Mesothelial cell of epicardium (in vitro differentiated cells): ENCODE measurements around the gene CCNL2. TPM values are rescaled to one million over a fixed set of nuclear protein-coding genes. Genes with fewer than 3 reads are reported as not detected.
A peak's percentile ranks its signal among the peaks of the same experiment; 100 is the strongest.
"Not testable (repeated sequence)": the region's sequence is repeated elsewhere in the genome, so short reads cannot be mapped to it uniquely, and the experiment has no call there.

ENCODE experiments used
- DNase-seq, 2 experiments: peaks; one replicate each; pipeline ENCODE4 v3.0.0; 2021; ENCODE audit warnings: low spot score in 2 of 2; ENCODE audit not compliant: unreplicated experiment in 2 of 2
- H3K27ac Mint-ChIP-seq: 2 replicates; pipeline ENCODE4 v1.8.0; 2021; ENCODE audit warnings: mixed read lengths
- H3K27me3 Mint-ChIP-seq: 2 replicates; pipeline ENCODE4 v1.8.0; 2021; ENCODE audit warnings: low read depth, mixed read lengths
- H3K36me3 Mint-ChIP-seq: 2 replicates; pipeline ENCODE4 v1.8.0; 2021; ENCODE audit warnings: mixed read lengths
- H3K4me1 Mint-ChIP-seq: 2 replicates; pipeline ENCODE4 v1.8.0; 2021; ENCODE audit warnings: mixed read lengths
- H3K4me3 Mint-ChIP-seq: 2 replicates; pipeline ENCODE4 v1.8.0; 2021; ENCODE audit warnings: mild to moderate bottlenecking, moderate library complexity, mixed read lengths
- H3K9me3 Mint-ChIP-seq: 2 replicates; pipeline ENCODE4 v1.8.0; 2021; ENCODE audit warnings: mixed read lengths
- total RNA-seq: library from RNA; stranded (reverse); gene quantifications from 3 replicates; pipeline ENCODE4 v1.2.1, GENCODE V29; 2021
- TF ChIP-seq, protein P1 (sequence below): fragments of 200-600 bp; sonication (generic); IDR thresholded peaks from one replicate; pipeline ENCODE4 v1.5.0; 2021; ENCODE audit warnings: antibody characterized with exemption; ENCODE audit not compliant: unreplicated experiment

Gene CCNL2
- total RNA-seq, 1 donor from 2014 or later = 423 TPM

DNA sequence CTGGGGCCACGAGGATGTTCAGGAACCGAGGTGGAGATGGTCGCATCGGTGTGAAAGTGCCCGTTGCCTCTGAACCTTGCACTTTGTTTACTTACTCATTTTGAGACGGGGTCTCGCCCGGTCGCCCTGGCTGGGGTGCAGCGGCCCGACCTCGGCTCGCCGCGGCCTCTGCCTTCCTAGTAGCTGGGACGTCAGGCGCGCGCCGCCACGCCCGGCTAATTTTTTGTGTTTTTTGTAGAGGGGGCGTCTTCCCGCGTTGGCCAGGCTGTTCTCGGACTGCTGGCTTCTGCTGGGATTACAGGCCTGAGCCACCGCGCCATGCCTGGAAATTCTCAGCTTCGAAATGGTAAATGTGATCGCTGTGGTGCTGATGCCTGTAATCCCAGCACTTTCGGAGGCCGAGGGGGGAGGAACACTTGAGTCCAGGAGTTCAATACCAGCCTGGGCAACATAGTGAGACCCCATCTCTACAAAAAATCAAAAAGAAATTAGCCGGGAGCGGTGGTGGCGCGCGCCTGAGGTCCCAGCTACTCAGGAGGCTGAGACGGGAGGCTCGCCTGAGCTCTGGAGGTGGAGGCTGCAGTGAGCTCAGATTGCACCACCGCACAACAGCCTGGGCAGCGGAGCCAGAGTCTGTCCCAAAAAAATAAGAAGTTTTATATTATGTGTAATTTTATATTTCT lies 8.6 kb upstream of the CCNL2 start:
- DNase-seq = no peak
- TF ChIP-seq, protein P1, sequence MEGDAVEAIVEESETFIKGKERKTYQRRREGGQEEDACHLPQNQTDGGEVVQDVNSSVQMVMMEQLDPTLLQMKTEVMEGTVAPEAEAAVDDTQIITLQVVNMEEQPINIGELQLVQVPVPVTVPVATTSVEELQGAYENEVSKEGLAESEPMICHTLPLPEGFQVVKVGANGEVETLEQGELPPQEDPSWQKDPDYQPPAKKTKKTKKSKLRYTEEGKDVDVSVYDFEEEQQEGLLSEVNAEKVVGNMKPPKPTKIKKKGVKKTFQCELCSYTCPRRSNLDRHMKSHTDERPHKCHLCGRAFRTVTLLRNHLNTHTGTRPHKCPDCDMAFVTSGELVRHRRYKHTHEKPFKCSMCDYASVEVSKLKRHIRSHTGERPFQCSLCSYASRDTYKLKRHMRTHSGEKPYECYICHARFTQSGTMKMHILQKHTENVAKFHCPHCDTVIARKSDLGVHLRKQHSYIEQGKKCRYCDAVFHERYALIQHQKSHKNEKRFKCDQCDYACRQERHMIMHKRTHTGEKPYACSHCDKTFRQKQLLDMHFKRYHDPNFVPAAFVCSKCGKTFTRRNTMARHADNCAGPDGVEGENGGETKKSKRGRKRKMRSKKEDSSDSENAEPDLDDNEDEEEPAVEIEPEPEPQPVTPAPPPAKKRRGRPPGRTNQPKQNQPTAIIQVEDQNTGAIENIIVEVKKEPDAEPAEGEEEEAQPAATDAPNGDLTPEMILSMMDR = peak; percentile 25
- Mint-ChIP-seq H3K36me3 (peaks cover 19% of the 10 kb centered on the region), H3K9me3 (peaks cover 4% of the 10 kb centered on the region), H3K27me3 (no peaks in the 10 kb centered on the region), H3K4me3 (peak overlapping the region; percentile 92), H3K4me1 (peaks cover 28% of the 10 kb centered on the region), H3K27ac (peak overlapping the region; percentile 85)

DNA sequence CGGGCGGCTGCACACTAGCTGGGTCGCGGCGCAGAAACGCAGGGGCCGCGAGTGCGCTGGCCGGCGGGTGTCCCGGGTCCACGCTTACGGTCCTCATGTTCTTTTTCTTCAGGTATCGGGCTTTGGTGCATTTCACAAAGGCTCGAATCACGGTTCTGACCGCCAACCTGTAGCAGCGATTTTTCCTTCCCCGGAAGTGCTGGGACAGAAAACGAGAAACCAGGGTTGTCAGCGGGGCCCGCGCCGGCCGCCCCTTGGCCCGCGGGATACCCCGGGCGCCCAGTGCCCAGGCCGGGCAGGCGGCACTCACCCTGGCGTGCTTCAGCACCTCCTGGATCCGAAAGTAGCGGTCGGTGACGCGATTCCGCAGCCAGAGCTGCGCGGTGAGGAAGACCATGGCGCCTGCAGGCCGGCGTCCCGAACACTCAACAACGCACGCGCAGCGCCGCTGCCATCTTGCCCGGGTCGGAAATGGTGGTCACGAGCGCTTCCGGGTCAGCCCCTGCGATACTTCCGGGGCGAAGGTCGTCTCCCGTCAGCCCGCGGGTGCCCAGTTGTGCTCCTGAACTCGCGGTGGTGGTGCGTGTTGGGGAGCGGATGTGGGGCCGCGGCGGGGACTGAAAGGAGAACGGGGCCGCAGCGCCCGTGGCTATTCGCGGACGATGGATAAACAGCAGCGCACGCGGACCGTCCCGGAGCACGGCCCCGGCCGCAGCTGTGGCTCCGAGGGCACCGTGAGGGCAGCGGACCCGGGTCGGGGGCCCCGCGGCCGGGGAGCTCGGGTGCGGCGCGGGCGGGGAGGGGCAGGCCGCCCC lies 7.9 kb upstream of the CCNL2 start, which contains the start of gene MRPL20:
MRPL20 (minus strand) TSS at position 473 of the 815 bp plus-strand sequence; CDS start at position 397, 76 bp downstream.
- H3K4me1 Mint-ChIP-seq = peaks cover 28% of the 10 kb centered on the region
- peak within 1 kb of the TSS; percentile 94 for H3K27ac Mint-ChIP-seq
- H3K27me3 Mint-ChIP-seq = no peaks in the 10 kb centered on the region
- peak; percentile 78 to 86 for DNase-seq
- no peaks in the 10 kb centered on the region for H3K9me3 Mint-ChIP-seq
- peak within 1 kb of the TSS; percentile 92 for H3K4me3 Mint-ChIP-seq
- TF ChIP-seq, protein P1 = no peak
- peaks cover 21% of the 10 kb centered on the region for H3K36me3 Mint-ChIP-seq

DNA sequence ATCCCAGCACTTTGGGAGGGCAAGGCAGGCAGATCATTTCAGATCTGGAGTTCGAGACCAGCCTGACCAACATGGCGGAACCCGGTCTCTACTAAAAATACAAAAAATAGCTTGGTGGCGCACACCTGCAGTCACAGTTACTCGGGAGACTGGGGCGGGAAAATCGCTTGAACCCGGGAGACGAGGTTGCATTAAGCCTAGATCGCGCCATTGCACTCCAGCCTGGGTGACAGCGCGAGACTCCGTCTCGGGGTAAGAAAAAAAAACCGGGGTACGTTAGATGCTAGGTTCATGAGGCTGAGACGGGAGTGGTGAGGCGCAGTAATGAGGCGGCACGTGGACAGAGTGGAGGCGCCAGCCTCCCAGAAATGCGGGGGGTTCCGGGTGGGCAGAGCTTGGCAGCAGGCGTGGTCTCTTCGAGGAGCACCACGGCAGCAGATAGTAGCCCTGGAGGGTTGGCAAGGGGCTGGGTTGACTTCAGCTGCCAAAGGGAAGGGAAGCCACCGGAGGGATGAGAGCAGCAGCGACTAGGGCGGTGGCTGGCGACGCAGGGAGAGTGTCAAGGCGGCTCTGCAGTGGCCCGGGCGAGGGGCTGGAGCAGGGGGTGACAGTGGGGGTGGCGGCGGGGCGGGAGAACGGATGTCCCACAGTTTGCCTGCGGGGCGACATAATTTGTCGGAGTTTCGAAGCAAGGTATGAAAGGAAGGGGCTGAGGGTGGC lies 7.1 kb upstream of the CCNL2 start:
- Mint-ChIP-seq H3K27me3 (no peaks in the 10 kb centered on the region), H3K4me1 (peaks cover 28% of the 10 kb centered on the region), H3K27ac (peak overlapping the region; percentile 90), H3K9me3 (no peaks in the 10 kb centered on the region), H3K4me3 (peak overlapping the region; percentile 92), H3K36me3 (peaks cover 23% of the 10 kb centered on the region)
- no peak for DNase-seq
- TF ChIP-seq, protein P1 = no peak

DNA sequence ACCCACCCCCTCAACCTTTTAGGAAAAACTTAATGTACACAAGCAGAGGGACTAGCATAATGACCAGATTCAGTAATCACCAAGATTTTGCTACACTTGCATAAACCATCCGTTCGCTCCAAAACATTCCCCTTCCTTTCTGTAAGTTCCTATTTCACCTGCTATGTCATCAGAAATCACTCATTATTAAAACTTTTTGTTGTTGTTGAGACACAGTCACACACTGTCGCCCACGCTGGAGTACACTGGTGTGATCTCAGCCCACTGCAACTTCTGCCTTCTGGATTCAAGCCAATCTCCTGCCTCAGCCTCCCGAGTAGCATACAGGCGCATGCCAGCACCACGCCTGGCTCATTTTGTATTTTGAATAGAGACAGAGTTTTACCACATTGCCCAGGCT lies 4.5 kb upstream of the CCNL2 start:
- TF ChIP-seq, protein P1 = no peak
- Mint-ChIP-seq H3K9me3 (no peaks in the 10 kb centered on the region), H3K27ac (peak overlapping the region; percentile 69), H3K36me3 (peaks cover 21% of the 10 kb centered on the region), H3K4me1 (peaks cover 30% of the 10 kb centered on the region), H3K27me3 (no peaks in the 10 kb centered on the region), H3K4me3 (peak overlapping the region; percentile 14)
- DNase-seq = no peak

DNA sequence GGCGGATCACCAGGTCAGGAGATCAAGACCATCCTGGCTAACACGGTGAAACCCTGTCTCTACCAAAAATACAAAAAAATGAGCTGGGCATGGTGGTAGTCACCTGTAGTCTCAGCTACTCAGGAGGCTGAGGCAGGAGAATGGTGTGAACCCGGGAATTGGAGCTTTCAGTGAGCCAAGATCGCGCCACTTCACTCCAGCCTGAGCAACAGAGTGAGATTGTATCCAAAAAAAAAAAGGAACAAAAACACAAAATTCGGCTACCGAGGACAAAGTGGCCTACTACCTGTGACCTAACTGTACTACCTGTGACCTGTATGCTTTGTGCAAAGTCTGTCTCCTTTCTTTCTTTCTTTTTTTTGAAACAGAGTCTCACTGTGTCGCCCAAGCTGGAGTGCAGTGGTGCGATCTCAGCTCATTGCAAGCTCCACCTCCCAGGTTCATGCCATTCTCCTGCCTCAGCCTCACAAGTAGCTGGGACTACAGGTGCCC lies 3.8 kb upstream of the CCNL2 start:
- Mint-ChIP-seq H3K4me1 (peaks cover 30% of the 10 kb centered on the region), H3K36me3 (peaks cover 21% of the 10 kb centered on the region), H3K27ac (peak overlapping the region; percentile 69), H3K4me3 (peak overlapping the region; percentile 14)
- not testable (repeated sequence) for DNase-seq, H3K9me3 Mint-ChIP-seq, H3K27me3 Mint-ChIP-seq
